ENCODE results near the gene GFER.

DNA sequence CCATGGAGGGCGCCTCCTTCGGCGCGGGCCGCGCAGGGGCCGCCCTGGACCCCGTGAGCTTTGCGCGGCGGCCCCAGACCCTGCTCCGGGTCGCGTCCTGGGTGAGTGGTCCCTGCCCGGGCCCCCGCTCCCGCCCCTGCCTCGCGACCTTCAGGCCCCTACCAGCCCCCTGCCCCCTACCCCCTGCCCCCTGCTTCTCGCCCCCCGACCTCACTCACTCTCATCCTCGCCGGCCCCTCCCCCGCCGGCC is 6.0 kb downstream of the GFER start:
- TF ChIP-seq EZH2phosphoT487 (IDR thresholded peaks at IDR 0.05; ENCODE audit: insufficient read depth, low read depth) (no peak), EZH2 (IDR thresholded peaks at IDR 0.05; ENCODE audit: insufficient read depth, poor library complexity, severe bottlenecking) (no peak)
